A549 treated with dexamethasone at 1 μM for 4 hours (cell line): ENCODE data around the gene RAB40A. TPM values are rescaled to one million over a fixed set of nuclear protein-coding genes. Genes with fewer than 3 reads are reported as not detected.

ENCODE experiments used
- total RNA-seq: library from RNA; stranded (reverse); fragments of 200-300 nt; extraction: Qiagen RNA extraction; gene quantifications from 5 replicates; pipeline ENCODE4 v1.2.3, GENCODE V29; 2022

RAB40A gene, protein sequence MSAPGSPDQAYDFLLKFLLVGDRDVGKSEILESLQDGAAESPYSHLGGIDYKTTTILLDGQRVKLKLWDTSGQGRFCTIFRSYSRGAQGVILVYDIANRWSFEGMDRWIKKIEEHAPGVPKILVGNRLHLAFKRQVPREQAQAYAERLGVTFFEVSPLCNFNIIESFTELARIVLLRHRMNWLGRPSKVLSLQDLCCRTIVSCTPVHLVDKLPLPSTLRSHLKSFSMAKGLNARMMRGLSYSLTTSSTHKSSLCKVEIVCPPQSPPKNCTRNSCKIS
- 0.05 to 0.13 TPM (median 0.09 TPM) in 4 of 5 replicates, not detected in the other for total RNA-seq

DNA sequence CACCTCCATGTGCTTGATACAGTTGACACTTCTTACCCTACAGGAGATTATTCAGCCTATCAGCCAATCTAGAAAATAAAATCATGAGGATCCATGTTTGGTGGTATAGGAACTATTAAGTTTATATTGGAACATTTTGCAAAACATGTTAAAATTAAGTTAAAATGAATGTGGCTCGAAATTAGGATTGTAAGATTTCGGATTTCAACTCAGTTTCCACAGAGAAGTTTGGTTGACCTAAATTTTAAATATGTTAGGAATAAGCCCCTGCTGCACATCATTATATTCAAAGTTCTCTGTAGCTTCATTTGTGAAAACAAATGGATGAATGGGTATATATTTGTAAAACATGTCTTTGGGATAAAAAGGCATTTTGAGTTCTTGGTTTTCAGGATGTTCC, at the start of gene RAB40A:
Gene RAB40A (minus strand): TSS at position 101 of the 400 bp plus-strand sequence. CDS start 18,733 bp downstream, outside the sequence.

Other genes with a start within 250 kb of the RAB40A start
- not detected in 5 replicates for gene TCEAL5, start 242.7 kb downstream of the RAB40A start, total RNA-seq
- gene BEX2, start 208.5 kb downstream of the RAB40A start, total RNA-seq = 7.1 to 11.6 TPM (median 9.4 TPM) in 5 replicates
- not detected in 5 replicates for gene TCEAL7, start 189.2 kb downstream of the RAB40A start, total RNA-seq
- 87.4 to 163 TPM (median 89.3 TPM) in 5 replicates for gene TCEAL9, start 163.0 kb downstream of the RAB40A start, total RNA-seq
- gene BEX3, start 143.0 kb downstream of the RAB40A start, total RNA-seq = 238 to 272 TPM (median 241 TPM) in 5 replicates
- gene TCEAL4, start 66.0 kb upstream of the RAB40A start, total RNA-seq = 117 to 179 TPM (median 124 TPM) in 5 replicates
- gene TCEAL3, start 88.5 kb upstream of the RAB40A start, total RNA-seq = 15.5 to 24.2 TPM (median 19.0 TPM) in 5 replicates
- 32.6 to 45.9 TPM (median 34.2 TPM) in 5 replicates for gene TCEAL1, start 109.5 kb upstream of the RAB40A start, total RNA-seq
- 419 to 1,049 TPM (median 503 TPM) in 5 replicates for gene MORF4L2, start 167.2 kb upstream of the RAB40A start, total RNA-seq
- 0.12 TPM in 1 of 5 replicates, not detected in the others for gene TMEM31, start 191.4 kb upstream of the RAB40A start, total RNA-seq